Lower leg skin (tissue), 3 donors: ENCODE results near the gene CAMK2N2.

ENCODE experiments used
- CTCF ChIP-seq, 3 donors: fragments of 450-650 bp; IDR thresholded peaks; one replicate each; pipeline ENCODE4 v1.5.1; 2016; ENCODE audit warnings: antibody characterized with exemption in 3 of 3, mild to moderate bottlenecking in 3 of 3, moderate library complexity in 2 of 3
- POLR2A ChIP-seq, 2 donors: fragments of 450-650 bp; IDR thresholded peaks; one replicate each; pipeline ENCODE4 v1.6.1; 2016 to 2017; ENCODE audit warnings: antibody characterized with exemption in 2 of 2, mild to moderate bottlenecking in 1 of 2, moderate library complexity in 1 of 2

GRCh38 chr3:184250167-184250828 is 11.1 kb downstream of the CAMK2N2 start:
- no peak for TF ChIP-seq POLR2A (IDR thresholded peaks at IDR 0.05)
- peak in 1 of 3 donors; percentile 76 for TF ChIP-seq CTCF (IDR thresholded peaks at IDR 0.05)
